Measurements from ENCODE around the gene NPEPL1.

Gene NPEPL1

DNA sequence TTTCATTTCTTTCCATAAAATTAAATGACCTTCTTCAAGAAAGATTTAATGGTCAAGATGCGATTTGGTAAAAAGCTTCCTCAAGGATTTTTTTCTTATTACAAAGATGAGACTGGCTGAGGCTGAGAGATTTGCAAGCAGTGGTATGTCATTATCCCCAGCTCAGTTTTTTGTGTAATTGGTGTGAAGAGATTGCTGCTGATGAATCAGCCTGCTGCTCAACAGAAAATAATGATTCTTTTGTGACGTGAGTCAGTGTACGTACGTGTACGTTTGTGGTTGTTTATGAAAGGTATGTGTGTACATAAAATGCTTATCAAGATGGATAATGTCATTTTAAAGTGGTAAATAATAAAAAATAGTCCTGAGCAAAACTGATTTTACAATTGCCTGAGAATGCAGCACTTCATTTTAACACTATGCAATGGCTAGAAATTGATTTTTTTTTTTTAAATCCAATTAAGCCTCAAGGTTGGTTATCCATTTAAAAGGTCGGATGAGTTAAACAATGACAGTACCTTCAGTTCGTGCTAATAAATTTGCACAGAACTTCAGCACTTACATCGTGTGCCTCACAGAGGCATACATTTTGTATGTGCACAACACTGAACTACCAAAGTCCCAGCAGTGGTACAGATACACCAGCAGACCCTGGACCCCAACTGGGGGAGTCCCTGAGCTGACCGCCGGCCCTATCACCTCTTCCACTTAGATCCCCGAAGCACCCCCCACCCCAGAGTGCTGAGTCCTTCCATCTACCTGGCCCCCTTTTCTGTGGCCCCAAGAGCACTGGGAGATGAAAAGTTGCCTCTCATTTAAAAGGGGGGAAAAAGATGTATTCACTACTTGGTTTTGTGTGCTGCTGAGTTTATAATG, 9.7 kb upstream of the NPEPL1 start:
- no peak for DNase-seq (ENCODE audit: low read depth in 2 of 2)

DNA sequence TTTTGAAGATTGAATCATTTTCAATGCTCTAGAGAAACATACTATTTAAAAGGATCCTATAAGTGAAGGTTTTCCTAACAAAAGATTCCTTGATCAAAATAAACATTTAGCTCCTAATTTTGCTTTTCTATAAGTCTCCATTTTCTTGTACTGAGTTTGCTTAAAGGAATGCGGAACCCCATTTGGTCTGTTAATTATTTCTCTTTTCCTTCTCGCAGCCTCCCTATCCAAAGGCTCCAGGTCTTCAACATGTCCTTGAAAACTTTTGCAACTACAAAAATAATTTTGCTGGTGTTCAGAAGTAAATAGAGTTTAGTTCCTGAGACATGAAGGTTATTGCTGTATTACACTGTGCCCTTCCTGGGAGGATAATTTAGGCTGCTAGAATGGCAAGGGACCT, 8.3 kb upstream of the NPEPL1 start:
- no peak for DNase-seq (ENCODE audit: low read depth in 2 of 2)

DNA sequence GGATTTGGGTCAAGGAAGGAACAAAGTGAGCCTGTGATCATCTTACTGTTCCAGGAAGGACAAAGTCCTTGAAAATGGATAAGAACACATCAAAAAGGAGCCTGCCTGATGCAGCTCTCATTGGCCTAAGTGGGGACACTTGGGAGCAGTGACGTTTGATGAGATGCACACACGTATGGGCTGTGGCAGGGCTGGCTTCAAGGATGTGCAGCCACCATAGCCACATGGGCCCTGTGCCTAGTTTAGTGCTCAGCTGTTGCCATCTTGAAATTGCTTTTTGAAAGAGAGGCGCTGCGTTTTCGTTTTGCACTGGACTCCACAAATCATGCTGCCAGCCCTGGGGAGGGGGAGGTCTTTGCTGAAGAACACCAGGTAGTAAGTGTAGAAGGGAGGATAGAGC, 6.6 kb upstream of the NPEPL1 start:
- DNase-seq (ENCODE audit: low read depth in 2 of 2) = no peak

DNA sequence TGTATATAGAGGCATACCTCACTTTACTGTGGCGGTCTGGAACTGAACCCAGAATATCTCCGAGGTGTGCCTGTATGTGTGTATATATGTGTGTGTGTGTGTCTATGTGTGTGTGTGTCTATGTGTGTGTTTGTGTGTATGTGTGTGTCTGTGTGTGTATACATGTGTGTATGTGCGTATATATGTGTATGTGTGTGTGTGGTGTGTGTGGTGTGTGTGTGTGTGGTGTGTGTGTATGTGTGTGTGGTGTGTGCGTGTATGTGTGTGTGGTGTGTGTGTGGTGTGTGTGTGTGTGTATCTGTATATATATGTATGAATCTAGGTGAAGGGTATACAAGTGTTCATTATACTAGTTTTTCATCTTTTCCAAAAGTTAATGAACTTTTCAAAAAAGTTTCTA, 4.2 kb upstream of the NPEPL1 start:
- DNase-seq (ENCODE audit: low read depth in 2 of 2) = no peak

DNA sequence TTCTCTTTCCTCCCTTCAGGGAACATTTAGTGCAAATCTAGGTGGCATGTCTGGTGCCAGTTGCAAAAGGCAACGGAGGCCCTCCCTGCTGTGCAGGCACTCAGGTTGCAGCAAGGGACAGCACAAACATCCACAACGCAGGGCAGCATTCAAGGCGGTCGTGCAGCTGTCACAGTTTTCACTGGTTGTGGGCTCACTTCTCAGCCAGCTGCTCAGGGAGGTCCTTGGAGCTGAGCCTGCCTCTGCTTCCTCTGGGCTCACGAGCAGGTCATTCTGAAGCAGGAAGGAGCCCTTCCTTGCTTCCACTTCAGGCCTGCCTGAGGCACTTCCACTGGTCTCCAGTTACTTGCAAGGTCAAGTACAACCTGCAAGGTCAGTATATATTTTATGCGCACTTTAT, 3.8 kb upstream of the NPEPL1 start:
- DNase-seq (ENCODE audit: low read depth in 2 of 2) = no peak

DNA sequence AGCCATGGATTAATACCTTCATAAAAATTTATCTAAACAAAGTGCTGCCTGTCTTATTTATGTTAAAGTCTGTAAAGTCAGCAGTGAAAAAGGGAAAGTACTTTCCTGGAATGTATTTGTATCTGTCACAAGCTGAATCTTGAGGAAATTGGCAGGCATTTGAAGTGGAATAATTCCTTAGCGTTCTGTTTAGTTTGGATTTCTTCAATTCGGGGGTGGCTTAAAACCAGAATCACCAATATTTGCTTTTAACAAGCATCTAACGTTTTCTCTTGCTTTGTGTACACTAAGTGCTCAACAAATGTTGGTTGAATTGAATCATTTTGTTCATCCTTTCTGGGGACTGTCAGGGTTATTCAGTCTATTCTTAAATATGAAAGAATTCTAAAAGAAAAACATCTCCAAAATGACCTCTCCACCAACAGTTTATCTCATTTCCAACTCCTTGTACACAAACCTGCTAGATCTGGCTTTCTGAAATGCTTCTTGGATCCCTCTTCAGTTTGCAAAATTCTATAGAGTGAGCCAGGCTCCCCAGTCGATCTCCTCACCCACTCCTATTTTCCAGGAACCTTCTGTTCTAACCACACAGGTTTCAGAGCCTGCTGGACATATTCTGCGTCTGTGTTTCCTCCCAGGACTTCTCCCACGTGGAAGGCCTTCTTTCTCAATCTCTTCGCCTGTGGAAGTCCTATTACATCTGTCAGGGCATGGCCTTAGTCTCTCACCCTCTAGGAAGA, 2.0 kb upstream of the NPEPL1 start:
- no peak for DNase-seq (ENCODE audit: low read depth in 2 of 2)

DNA sequence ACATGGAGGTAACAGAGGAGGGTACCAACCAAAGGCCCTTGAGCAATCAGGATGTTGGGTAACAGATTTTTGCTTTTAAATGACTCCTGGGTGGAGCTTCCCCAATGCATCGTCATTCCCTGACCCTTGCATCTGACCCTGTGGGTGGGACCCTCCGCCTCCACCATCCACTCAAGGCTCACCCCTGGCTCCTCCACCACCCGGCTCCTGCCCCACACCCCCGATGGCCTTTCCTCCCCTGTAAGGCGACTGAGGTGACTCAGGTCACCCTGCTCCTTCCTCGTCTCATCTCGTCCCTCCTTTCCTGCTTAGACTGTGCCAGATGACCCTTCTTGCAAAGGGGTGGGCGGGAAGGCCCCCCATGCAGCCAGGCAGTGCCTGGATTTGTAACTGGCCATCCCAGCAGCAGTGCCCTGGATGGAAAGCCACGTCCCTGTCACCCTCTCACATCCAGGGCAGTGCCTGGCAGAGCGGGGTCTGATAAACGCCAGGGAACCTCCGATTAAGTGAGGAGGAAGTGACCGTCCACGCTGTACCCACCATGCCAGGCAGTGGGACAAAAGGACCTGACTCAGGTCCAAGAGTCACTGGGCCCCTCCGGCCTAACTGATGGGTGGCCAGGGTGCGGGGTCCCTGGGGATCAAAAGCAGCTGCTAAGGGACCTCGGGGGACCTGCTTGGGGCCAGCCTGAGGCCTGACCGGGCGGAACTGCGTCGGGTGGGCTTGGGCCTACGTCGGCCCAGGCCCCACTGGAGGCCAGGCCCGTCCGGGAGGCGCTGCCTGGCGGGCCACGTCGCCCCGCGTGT, 624 bp upstream of the NPEPL1 start:
- no peak for DNase-seq (ENCODE audit: low read depth in 2 of 2)

DNA sequence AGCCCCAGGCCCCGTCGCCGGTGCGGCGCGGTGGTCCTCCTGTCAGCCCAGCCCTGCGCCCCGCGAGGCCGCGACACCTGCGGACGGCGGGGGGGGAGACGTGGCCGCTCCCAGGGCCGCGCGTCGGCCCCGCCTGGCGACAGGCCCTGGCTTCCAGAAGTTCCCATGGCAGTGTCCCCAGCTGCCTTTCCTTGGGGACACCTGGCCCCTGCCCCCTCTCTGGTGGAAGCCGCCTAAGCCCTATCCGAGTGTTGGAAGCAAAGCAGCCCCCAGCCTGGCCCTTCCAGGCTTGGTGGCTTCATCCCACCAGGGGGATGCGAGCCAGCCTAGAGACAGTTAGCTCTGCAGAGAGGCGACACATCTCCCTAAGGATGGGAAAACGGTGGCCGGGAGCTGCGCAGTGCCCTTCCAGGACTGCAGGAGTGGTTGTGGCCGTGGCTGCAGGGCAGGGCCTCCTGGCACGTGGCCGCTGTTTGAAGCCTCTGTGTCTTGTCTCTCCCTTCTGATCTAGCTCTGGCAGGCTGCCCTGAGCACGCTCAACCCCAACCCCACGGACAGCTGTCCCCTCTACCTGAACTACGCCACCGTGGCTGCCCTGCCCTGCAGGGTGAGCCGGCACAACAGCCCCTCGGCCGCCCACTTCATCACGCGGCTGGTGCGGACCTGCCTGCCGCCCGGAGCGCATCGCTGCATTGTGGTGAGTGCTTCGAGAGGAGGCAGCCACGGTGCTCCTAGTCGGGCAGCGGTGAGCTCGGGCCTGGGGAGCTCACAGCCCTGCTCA, 816 bp downstream of the NPEPL1 start:
- DNase-seq (ENCODE audit: low read depth in 2 of 2) = no peak

DNA sequence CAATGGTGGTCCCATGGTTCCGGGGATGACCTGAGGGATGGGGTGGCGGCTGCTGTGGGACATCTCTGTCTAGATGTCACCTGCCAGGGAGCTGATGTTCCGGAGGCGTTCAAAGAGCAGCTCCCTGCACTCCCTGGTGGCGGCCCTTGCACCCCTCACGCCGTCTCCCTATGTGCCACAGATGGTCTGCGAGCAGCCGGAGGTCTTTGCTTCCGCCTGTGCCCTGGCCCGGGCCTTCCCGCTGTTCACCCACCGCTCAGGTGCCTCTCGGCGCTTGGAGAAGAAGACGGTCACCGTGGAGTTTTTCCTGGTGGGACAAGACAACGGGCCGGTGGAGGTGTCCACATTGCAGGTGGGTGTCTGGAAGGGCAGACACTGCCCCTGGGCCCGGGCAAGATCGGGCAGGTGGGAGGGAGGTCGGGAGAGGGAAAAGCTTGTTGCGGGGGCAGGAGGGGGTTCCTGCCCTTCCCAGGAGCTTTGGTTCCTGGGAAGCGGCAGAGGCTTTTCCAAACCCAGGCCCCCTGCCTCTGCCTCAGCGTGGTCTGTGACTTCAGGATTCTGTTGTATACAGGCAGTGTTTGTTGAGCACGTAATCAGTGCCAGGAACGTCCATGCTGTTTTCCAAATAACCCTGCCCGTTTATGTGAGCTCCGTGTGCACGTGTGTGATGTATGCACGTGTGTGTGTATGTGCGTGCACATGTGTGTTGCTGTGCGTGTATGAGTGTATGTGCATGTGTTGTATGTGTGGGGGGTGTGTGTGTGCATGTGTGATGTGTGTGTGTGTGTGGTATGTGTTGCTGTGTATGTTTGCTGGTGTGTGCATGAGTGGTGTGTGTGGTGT, 1.9 kb downstream of the NPEPL1 start:
- DNase-seq (ENCODE audit: low read depth in 2 of 2) = no peak

DNA sequence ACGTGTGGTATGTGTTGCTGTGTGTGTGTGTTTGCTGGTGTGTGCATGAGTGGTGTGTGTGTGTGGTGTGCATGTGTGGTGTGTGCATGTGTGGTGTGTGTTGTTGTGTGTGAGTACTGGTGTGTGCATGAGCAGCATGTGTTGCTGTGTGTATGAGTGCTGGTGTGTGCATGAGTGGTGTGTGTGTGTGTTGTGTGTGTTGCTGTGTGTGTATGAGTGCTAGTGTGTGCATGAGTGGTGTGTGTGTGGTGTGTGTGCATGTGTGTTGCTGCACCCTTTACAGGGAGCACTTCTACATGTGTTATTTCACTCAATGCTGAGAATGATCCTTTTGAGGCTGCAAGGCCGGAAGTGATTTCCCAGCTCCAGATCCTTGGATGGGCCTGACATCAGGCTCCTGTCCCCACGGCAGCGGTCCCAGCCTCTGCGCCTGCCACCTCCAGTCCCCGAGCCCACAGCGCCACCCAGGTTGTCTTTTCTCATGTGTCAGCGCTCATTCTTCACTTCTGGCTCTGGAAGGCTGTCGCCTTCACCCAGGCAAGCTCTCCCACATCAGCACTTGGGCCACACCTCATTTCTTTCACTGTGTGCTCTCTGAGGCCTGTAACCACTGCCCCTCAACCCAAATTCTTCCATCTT, 2.6 kb downstream of the NPEPL1 start:
- no peak for DNase-seq (ENCODE audit: low read depth in 2 of 2)

DNA sequence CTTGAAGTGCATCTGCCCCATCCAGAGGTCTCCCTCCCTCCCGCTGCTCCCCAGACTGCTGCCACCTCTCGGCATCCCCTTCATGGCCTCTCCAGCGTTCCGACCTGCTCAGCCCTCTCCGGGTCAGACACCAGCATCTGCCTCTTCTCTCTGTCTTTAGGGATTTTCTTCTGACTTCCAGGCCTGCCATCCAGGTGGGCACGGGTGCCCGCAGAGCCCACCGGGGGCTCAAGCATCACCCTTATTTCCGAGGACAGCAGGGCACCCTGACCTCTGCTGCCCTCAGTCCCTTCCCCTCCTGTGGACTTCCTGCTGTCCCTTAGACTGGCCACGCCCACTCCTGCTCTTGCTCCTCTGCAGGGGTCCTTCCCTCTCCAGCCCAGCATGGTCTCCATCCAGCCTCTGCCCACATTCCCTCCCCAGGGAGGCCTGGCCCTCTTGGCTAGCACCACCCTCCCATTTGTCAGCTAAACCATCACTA, 3.3 kb downstream of the NPEPL1 start:
- no peak for DNase-seq (ENCODE audit: low read depth in 2 of 2)

DNA sequence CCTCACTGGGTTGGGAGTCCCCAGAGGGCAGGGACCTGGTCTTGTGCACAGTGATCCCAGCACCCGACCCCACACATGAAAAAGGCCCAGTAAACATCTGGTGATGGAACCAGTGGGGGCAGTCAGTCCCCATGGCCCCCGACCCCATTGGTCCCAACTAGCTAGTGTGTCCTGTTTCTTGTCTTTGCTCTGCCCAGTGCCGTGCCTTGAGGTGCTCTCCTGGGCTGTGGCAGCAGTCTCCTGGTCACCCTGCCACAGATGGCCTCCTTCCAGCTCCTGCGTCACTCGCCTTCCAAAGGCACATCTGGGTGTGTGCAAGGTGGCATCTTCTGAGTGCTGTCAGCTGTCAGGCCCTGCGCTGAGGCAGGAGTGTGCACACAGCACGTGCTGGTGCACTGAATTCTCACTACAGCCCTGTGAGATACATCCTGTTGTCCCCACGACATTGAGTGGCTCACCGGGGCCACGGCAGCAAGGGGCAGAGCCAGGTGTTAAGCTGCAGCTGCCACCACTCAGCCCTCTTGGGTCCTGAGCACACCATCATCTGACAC, 3.9 kb downstream of the NPEPL1 start:
- DNase-seq (ENCODE audit: low read depth in 2 of 2) = no peak

DNA sequence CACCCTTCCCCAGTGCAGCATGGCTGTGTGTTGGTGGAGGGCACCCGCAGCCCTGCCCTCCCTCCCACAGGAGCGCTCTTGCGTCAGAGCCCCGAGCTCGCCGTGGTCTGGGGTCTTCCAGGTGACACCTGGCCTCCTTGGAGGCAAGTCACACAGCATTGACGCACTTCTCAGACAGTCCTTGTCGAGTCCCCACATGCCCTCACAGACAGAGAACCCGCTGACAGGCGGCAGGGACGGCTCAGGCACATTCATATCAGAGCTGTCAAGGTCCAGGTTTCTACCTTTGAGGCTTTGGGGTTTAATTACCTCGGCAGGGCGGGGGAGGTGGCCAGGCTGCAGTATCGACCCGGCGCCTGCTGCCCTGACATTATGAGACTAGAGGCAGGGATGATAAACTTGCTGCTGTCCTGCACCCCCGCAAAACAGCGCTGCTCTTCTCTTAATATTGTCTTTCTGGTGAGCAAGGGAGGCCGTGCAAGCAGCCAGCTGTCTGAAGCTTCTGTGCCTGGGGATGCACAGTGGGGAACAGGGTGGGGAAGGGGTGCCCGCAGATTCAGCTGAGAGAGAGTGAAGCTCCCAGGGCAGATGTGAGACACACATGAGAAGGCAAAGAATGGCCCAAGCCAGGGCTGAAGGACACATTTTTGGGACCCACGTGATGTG, 4.7 kb downstream of the NPEPL1 start:
- no peak for DNase-seq (ENCODE audit: low read depth in 2 of 2)

DNA sequence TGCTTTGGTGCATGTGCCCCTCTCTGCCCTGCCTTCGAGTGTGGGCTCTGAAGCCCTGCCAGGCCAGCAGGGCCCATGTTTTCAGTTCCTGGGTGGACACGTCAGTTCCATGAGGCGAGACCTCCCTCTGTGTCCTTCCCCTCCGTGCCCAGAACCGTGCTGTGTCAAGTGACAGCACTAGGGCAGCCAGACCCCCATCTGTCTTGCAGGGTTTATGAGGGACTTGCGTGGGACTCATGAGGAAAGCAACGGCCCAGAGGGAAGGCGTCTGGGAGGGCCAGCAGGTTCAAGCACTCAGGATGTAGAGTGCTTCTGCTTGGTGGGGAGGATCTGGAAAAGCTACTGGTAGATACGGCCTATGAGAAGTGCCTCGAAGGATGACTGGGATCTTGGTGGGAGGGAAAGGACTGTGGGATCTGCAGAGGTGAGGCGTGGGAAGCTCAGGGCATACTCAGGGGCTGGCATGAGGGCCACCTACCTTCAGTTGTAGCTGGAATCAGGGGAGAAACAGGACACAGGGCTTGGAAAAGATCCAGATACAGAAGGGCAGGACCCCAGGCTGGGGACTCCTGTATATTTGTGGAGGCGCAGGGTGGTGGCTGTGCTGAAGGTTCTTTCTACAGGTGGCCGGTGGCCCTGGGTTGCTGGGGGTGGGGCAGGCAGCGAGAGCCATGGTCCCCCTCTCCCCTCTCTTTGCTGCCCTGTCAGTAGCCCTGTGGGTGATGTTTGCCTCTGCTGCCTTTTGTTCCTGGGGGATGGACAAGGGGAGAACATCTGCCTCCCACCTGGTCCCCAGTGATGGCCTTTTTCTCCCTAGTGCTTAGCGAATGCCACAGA, 5.5 kb downstream of the NPEPL1 start:
- DNase-seq (ENCODE audit: low read depth in 2 of 2) = no peak

DNA sequence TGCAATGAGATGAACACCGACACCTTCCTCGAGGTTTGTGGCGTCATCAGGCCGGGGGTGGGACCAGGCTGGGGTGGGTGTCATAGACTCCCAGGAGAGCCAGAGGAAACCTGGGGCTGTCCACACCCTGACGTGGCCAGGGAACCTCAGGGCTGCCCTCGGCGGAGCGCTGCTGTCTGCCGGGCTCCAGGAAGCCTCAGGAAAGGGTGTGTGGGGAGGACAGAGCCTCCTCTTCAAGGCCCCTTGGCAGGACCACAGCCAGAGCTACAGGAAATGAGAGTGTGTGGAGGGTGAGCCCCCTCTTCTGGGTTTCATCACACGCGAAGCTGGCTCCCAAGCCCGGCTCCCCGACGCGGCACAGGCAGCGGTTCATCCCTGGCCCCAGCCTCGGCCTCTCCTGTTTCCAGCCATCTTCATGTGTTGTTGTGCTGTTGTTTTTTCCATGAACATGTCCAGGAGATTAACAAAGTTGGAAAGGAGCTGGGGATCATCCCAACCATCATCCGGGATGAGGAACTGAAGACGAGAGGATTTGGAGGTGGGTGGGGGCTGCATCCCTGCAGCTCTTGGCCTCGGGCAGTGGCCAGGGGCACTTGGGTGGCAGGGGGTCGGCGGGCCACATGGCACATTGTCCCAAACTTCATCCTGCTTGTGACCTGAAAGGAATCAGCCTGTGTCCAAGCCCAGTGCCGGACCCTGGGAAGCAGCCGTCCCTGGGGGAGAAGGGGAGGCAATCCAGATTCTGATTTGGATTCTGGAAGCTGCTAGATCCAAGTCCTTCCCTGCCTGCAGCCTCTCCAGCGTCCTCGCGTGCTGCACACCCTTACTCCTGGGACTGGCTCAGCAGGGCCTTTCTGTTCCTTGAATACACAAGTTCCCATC, 6.4 kb downstream of the NPEPL1 start:
- no peak for DNase-seq (ENCODE audit: low read depth in 2 of 2)

DNA sequence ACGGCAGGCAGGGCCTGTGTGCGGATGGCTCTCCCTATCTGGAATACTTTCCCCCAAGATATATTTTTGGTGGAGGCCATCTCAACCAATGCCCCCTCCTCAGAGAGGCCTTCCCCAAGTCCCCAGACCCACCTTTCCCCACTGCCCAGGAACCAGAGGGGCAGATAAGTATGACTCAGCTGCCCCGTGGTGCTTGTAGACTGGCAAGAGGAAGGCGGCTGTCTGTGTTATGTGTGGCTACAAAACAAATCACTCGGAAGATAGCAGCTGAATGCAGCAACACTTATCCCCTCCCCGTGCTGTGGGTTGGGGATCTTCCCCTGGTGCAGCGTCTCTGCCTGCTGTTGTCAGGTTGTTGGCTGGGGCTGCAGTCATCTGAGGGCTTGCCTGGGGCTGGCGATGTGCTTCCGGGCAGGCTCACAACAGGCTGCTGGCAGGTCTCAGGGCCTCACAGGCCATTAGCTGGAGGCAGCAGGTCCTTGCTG, 7.1 kb downstream of the NPEPL1 start:
- no peak for DNase-seq (ENCODE audit: low read depth in 2 of 2)

Measured in activated CD8-positive, alpha-beta memory T cell treated with anti-CD3 and anti-CD28 coated beads for 4 hours (primary cell).